NOMO-1 (cell line): Measurements from ENCODE around the gene NELFB.
A peak's percentile ranks its signal among the peaks of the same experiment; 100 is the strongest.

Experiments
- DNase-seq, 2 experiments: peaks; one replicate each; lab custom pipeline; 2025; ENCODE audit not compliant: unreplicated experiment in 2 of 2; lab: John Stamatoyannopoulos, UW

The NELFB gene

GRCh38 chr9:137266585-137267453, 11.7 kb downstream of the NELFB start:
- DNase-seq, result no peak

- no peak for DNase-seq
Measured at GRCh38 chr9:137267933-137268355, 12.8 kb downstream of the NELFB start.

- no peak for DNase-seq
Measured at GRCh38 chr9:137268538-137269201, 13.5 kb downstream of the NELFB start.

GRCh38 chr9:137269231-137269772, 14.2 kb downstream of the NELFB start:
- DNase-seq, result peak; percentile 83 to 90

GRCh38 chr9:137270929-137271695, 16.0 kb downstream of the NELFB start:
- DNase-seq, result no peak

GRCh38 chr9:137271696-137272076, 16.6 kb downstream of the NELFB start:
- DNase-seq, result no peak

- DNase-seq, result no peak
Measured at GRCh38 chr9:137272241-137273094, 17.3 kb downstream of the NELFB start.

GRCh38 chr9:137273095-137273490, 18.0 kb downstream of the NELFB start:
- no peak for DNase-seq

- no peak for DNase-seq
Measured at GRCh38 chr9:137273611-137274320, 18.6 kb downstream of the NELFB start.

- no peak for DNase-seq
Measured at GRCh38 chr9:137275203-137275587, 20.1 kb downstream of the NELFB start.

GRCh38 chr9:137275588-137276472, 20.7 kb downstream of the NELFB start:
- DNase-seq, result no peak

GRCh38 chr9:137276473-137277328, 21.6 kb downstream of the NELFB start:
- peak; percentile 78 to 84 for DNase-seq

GRCh38 chr9:137277329-137278041, 22.4 kb downstream of the NELFB start, which contains the start of gene TOR4A:
TOR4A (plus strand) TSS chr9:137277726; CDS start chr9:137278690, 964 bp downstream.
- DNase-seq, result peak; percentile 95 to 98

GRCh38 chr9:137278061-137278701, 23.1 kb downstream of the NELFB start:
- DNase-seq, result peak; percentile 53 to 64

- no peak for DNase-seq
Measured at GRCh38 chr9:137278721-137279711, 23.9 kb downstream of the NELFB start.
